Stomach smooth muscle (tissue), 2 donors: ENCODE measurements around the gene GOLT1B.

Experiments
- H3K27ac ChIP-seq: one replicate; pipeline ENCODE4 v1.7.0; 2013; ENCODE audit warnings: mild to moderate bottlenecking, low read length, inconsistent platforms
- H3K27me3 ChIP-seq, 2 donors: one replicate each; pipeline ENCODE4 v1.7.0; 2013; ENCODE audit warnings: low read length in 2 of 2; ENCODE audit not compliant: insufficient read depth in 2 of 2, control insufficient read depth in 1 of 2
- H3K36me3 ChIP-seq, 2 donors: one replicate each; pipeline ENCODE4 v1.7.0; 2013; ENCODE audit warnings: low read length in 2 of 2; ENCODE audit not compliant: control insufficient read depth in 2 of 2, insufficient read depth in 2 of 2
- H3K4me1 ChIP-seq: one replicate; pipeline ENCODE4 v1.7.0; 2013; ENCODE audit warnings: low read length; ENCODE audit not compliant: control insufficient read depth, insufficient read depth
- H3K4me3 ChIP-seq, 2 donors: one replicate each; pipeline ENCODE4 v1.7.0; 2013; ENCODE audit warnings: low read length in 2 of 2
- H3K9ac ChIP-seq, 2 donors: one replicate each; pipeline ENCODE4 v1.7.0; 2013; ENCODE audit warnings: low read length in 2 of 2, mild to moderate bottlenecking in 1 of 2
- H3K9me3 ChIP-seq, 2 donors: one replicate each; pipeline ENCODE4 v1.7.0; 2013; ENCODE audit warnings: low read length in 2 of 2; ENCODE audit not compliant: control insufficient read depth in 2 of 2
- donor health status: healthy.
- donor health status: Pancreatic carcinoma.

GOLT1B gene

DNA sequence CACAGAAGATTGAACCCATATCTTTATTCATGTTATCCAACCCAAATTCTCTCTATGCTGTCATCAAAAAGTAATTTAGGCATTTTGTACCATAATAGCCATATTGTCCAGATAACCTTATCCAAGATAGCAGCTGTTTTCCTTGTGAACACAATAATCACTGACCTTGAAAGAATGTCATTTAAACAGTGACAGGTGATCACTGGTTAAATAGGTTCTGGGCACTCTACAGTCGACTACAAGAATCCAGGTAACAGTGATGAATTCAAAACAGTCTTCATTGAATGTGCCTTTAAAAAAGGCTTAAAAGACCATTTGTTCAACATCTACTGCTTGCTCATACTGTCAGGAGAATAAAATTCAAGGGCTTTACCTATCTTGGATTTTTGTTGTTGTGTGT is 20.0 kb downstream of the GOLT1B start:
- Histone ChIP-seq H3K9ac (no peak overlapping the region), H3K36me3 (no peaks in the 10 kb centered on the region), H3K27ac (no peak overlapping the region), H3K9me3 (no peaks in the 10 kb centered on the region), H3K27me3 (no peaks in the 10 kb centered on the region), H3K4me3 (no peak overlapping the region), H3K4me1 (no peaks in the 10 kb centered on the region)

DNA sequence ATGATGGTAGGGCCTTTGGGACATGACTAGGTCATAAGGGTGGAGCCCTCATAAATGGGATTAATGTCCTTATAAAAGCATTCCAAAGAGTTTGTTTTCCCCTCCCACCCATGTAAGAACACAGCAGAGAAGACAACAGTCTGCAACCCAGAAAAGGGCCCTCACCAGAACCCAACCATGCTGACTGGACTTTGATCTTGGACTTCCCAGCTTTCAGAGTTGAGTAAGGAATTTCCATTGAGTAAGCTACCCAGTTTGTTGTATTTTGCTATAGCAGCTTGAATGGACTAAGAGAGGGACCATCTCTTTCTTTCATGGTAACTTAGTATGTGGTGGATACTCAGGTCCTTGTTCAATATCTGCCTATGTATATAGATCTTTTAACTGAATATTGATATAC is 21.6 kb downstream of the GOLT1B start:
- Histone ChIP-seq H3K9me3 (no peaks in the 10 kb centered on the region), H3K27me3 (no peaks in the 10 kb centered on the region), H3K36me3 (no peaks in the 10 kb centered on the region), H3K27ac (no peak overlapping the region), H3K4me3 (no peak overlapping the region), H3K4me1 (no peaks in the 10 kb centered on the region), H3K9ac (no peak overlapping the region)

DNA sequence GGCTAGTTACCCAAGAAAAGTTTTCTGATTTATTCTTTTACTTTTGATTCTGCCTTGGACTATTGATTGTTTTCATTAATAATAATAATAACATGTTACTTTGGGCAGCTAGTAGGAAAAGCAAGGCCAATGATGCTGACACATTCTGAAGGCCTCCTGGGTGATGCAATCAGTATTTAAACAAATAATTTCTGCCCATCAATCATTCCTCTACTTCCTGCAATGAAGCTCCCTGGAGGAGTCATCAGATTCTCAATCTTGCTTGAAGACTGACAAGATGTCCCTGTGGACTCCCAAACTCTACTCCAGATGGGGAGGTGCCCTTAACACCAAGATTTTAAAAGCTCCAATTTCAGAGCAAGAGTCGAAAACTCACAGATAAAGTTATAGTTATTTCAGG is 24.5 kb downstream of the GOLT1B start, which contains the start of gene SPX:
Gene SPX, plus strand, starts transcription at position 244 of the 400 bp plus-strand sequence. CDS start 177 bp downstream, outside the sequence.
- H3K9me3 ChIP-seq: no peaks in the 10 kb centered on the region
- peak within 1 kb of the TSS; percentile 60 to 80 for H3K4me3 ChIP-seq
- peak within 1 kb of the TSS; percentile 58 for H3K27ac ChIP-seq
- no peaks in the 10 kb centered on the region for H3K27me3 ChIP-seq
- H3K4me1 ChIP-seq: peaks cover 5% of the 10 kb centered on the region
- peak within 1 kb of the TSS in 1 of 2 donors; percentile 58 for H3K9ac ChIP-seq
- H3K36me3 ChIP-seq: no peaks in the 10 kb centered on the region

DNA sequence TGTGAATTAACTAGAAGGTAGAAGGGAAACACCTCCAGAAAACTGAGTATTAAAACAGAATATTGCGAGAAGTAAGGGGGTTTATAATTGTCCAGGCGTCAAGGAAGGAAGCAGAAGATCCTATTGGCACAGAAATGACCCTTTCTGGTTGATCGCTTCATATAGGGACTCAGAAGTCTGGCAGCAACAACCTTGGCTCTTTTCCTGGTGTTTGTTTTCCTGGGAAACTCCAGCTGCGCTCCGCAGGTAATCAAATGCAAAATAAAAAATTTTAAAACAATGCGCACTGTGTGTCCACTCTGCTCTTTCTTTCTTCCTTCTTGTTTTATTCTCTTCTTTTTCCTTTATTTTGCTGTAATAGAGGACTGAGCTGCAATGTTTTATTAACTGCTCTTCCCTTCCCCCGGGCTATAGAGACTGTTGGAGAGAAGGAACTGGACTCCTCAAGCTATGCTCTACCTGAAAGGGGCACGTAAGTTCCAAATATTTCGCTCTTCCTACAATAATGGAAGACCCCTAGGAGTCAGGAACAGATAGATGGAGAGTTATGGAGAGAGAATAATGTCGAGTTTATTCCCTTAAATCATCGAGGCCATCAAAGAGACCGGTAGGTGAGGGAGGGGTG is 25.2 kb downstream of the GOLT1B start:
- Histone ChIP-seq H3K9me3 (no peaks in the 10 kb centered on the region), H3K4me3 (peak overlapping the region; percentile 60 to 80), H3K9ac (peak overlapping the region; percentile 54 to 58), H3K27me3 (no peaks in the 10 kb centered on the region), H3K27ac (peak overlapping the region; percentile 58), H3K4me1 (peaks cover 5% of the 10 kb centered on the region), H3K36me3 (no peaks in the 10 kb centered on the region)

DNA sequence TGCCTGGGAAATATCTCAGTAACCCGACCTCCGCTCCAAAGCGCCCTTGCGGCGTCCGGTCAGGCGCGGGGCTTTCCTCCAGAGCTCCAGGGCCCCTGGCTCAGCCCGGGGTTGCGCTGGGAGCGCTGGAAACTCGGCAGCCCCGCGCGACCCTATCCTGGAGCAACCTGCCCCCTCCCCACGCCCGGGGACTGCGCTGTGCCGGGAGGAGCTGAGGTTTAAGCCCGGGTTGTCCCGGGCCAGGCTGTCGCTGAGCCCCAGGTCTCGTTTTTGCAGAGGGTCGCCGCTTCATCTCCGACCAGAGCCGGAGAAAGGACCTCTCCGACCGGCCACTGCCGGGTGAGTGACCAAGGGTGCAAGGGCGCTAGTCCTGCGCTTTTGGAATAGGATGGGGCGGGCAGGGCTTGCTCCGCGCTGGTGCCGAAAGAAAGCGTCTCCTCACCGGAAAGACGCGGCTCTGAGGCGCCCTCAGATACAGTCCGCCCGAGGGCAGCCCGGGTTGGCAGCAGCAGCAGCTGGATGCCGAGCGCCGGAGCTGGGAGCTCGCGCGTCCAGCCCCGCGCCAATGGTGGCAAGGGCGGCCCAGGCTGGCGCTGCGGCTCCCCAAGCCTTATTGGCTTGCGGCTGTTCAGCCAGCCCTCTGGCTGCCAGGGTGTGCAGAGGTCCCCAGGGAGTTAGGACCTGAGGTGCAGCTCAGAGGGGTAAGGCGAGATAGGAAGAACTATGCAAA is 26.0 kb downstream of the GOLT1B start:
- Histone ChIP-seq H3K27me3 (no peaks in the 10 kb centered on the region), H3K27ac (peak overlapping the region; percentile 58), H3K4me1 (peaks cover 5% of the 10 kb centered on the region), H3K9me3 (no peaks in the 10 kb centered on the region), H3K36me3 (no peaks in the 10 kb centered on the region), H3K9ac (peak overlapping the region; percentile 54 to 58), H3K4me3 (peak overlapping the region; percentile 60 to 80)

DNA sequence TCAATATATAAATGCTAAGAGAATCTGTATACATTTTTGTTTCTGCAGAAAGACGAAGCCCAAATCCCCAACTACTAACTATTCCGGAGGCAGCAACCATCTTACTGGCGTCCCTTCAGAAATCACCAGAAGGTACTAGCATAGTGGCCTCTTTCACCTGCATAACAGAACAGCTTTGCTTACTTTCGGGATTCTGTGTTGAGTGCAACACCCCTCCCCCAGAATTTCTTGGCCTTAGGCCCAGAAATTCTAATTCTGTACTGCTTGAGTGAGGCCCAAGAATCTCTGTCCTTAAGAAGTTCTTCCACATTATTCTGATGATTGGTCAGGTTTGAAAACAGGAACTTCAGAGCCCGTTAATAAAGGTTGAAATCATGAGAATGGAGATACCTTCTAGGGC is 27.4 kb downstream of the GOLT1B start:
- Histone ChIP-seq H3K27ac (peak overlapping the region; percentile 59), H3K9ac (no peak overlapping the region), H3K27me3 (no peaks in the 10 kb centered on the region)

DNA sequence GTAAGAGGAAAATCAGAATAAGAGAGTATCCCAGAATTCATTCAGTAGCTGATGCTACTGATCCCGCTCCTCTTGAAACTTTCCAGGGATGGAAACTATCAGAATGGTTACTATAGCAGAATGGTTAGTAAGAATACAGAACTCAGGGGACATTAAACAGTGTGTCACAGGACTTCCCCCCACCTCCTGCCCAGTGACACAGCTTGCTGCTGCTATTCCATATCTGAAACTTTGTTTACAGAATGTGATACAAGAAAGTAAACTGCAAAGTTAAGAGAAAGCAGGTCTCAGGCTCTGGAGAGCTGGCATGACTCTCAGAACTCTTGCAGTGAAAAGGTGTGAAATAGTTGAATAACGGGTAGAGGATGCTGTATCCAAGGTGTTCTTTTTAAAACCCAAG is 27.9 kb downstream of the GOLT1B start:
- no peaks in the 10 kb centered on the region for H3K9me3 ChIP-seq
- no peak overlapping the region for H3K9ac ChIP-seq
- peak overlapping the region; percentile 59 for H3K27ac ChIP-seq
- peak overlapping the region; percentile 18 to 24 for H3K4me3 ChIP-seq
- H3K27me3 ChIP-seq: no peaks in the 10 kb centered on the region
- H3K36me3 ChIP-seq: no peaks in the 10 kb centered on the region
- peaks cover 5% of the 10 kb centered on the region for H3K4me1 ChIP-seq

More for the DNA sequence above, 27.4 kb downstream of the GOLT1B start:
- H3K4me1 ChIP-seq: peaks cover 5% of the 10 kb centered on the region
- H3K9me3 ChIP-seq: no peaks in the 10 kb centered on the region
- peak overlapping the region in 1 of 2 donors; percentile 24 for H3K4me3 ChIP-seq
- H3K36me3 ChIP-seq: no peaks in the 10 kb centered on the region

DNA sequence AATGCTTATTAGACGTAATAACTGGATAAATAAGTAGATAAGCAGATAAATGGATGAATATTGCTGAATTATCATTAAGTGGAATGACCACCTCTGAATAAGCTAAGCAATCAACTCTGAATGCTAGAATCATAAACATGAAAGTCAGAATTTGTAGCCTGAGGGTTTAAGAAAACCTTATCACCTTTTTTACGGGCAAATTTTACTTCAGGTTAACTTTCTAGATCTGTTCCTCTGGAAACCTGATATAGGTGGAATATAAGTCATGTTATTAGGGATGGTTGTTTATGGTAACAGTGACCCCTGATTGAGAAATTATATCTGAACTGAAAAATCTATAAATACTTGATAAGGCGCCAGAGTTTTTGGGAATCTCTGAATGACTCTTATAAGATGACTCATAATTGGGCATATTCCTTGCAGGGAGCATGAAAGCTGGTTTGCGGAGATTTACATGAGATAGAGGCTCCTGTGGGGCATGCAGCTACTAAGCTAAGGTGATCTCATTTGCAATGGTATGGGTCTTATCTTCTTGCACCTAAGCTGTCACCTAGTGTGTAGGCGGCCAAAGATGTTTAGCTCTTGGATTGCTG is 36.6 kb downstream of the GOLT1B start:
- Histone ChIP-seq H3K4me3 (no peak overlapping the region), H3K9ac (no peak overlapping the region), H3K4me1 (no peaks in the 10 kb centered on the region), H3K27ac (no peak overlapping the region), H3K9me3 (no peaks in the 10 kb centered on the region), H3K36me3 (no peaks in the 10 kb centered on the region), H3K27me3 (no peaks in the 10 kb centered on the region)

DNA sequence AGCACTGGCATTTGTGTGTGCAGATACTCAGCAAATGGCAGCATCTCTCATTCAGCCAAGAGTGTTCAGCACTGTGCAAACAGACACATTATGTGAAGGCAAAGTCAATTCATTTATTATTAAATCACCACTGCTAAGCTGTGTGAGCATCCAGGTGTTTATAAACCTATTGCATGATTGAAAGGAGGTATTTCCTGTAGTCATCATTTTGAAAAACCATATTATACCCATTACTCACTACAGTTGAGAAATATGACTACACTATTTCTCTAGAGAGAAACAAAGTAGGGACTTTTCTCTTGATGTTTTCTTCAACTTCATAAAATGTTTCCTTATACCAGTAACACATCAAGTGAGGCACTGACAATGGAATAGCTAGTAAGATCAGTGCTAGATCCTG is 38.2 kb downstream of the GOLT1B start:
- H3K27ac ChIP-seq: no peak overlapping the region
- H3K9ac ChIP-seq: no peak overlapping the region
- H3K4me3 ChIP-seq: no peak overlapping the region
- no peaks in the 10 kb centered on the region for H3K4me1 ChIP-seq
- H3K36me3 ChIP-seq: no peaks in the 10 kb centered on the region
- H3K9me3 ChIP-seq: no peaks in the 10 kb centered on the region
- no peaks in the 10 kb centered on the region for H3K27me3 ChIP-seq

DNA sequence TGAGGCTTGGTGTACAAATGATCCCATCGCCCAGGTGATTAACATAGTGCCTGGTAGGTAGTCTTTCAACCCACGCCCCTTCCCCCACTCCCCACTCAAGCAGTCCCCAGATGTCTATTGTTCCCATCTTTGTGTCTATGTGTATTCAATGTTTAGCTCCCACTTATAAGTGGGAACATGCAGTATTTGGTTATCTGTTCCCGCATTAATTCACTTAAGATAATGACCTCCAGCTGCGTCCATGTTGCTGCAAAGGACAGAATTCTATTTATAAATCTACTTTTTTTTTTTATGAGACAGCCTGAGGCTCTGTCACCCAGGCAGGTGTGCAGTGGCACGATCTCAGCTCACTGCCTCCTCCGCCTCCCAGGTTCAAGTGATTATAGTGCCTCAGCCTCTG is 40.2 kb downstream of the GOLT1B start:
- Histone ChIP-seq H3K27me3 (no peaks in the 10 kb centered on the region), H3K27ac (no peak overlapping the region), H3K9ac (no peak overlapping the region), H3K36me3 (no peaks in the 10 kb centered on the region), H3K9me3 (no peaks in the 10 kb centered on the region), H3K4me3 (no peak overlapping the region), H3K4me1 (no peaks in the 10 kb centered on the region)

DNA sequence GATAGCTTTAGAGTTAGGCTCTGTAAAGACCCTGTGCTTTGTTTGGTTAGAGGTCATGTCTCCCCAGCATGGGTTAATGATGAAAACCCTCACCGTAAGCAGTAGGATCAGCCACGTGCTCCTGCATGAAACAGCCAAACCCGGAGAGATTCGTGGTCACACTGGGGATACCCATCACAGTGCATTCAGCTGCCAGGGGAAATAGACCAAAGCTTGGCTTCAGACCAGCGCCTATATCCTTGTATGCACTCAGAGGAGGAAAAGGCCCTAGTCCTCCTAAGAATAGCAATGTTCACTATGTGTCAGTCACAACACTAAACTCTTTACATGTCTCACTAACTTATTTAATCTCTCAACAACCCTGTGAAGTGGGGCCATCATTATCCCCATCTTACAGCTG is 40.8 kb downstream of the GOLT1B start:
- no peaks in the 10 kb centered on the region for H3K36me3 ChIP-seq
- no peak overlapping the region for H3K9ac ChIP-seq
- H3K4me3 ChIP-seq: no peak overlapping the region
- H3K4me1 ChIP-seq: no peaks in the 10 kb centered on the region
- H3K27ac ChIP-seq: no peak overlapping the region
- H3K9me3 ChIP-seq: no peaks in the 10 kb centered on the region
- no peaks in the 10 kb centered on the region for H3K27me3 ChIP-seq
